ENCODE results near the gene DGKQ. TPM values are rescaled to one million over a fixed set of nuclear protein-coding genes. Genes with fewer than 3 reads are reported as not detected.

DGKQ gene
- total and polyA plus RNA-seq, 2 of the 8 experiments (the other 6 are each of a cell fraction or from before 2014, with no cell fraction given): 7.3 to 9.7 TPM

DNA sequence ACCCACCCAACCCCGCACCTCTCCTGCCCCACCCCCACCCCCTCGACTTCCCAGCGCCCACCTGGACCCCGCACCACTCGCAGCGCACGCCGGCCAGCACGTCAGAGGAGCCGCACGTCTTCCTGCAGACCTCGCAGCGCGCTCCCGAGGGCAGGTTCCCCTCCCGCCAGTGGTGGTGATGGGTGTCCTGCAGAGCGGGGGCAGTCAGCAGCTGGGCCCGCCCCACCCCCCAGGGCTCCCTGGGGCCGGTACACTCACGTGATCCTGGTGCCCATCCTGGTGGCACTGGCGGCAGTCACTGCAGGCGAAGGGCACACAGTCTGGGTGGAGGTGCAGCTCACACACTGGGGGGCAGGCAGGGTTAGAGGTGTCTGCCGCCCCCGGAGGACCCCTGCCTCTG is 5.1 kb downstream of the DGKQ start:
- Histone ChIP-seq H3K79me2 (ENCODE audit: control insufficient read depth in 1 of 2, insufficient read depth in 2 of 2, low read length in 2 of 2) (no peaks in the 10 kb centered on the region), H3K23me2 (ENCODE audit: low read depth, low read length) (peaks cover 12% of the 10 kb centered on the region; the same call in 1 of the 2 replicates), H3K9me3 (ENCODE audit: insufficient read depth in 2 of 2, low read depth in 1 of 2, low read length in 1 of 2) (no peaks in the 10 kb centered on the region), H3K18ac (ENCODE audit: extremely low read depth, low read length) (no peak overlapping the region; the same call in 1 of the 2 replicates), H4K8ac (ENCODE audit: extremely low read depth, insufficient read depth, low read length) (no peak overlapping the region), H2BK20ac (ENCODE audit: low read length) (no peak overlapping the region; the same call in 1 of the 2 replicates), H4K20me1 (replicated peaks in 1 of 2; ENCODE audit: control insufficient read depth in 1 of 2, insufficient read depth in 2 of 2, low read length in 2 of 2) (peaks cover 6 to 21% of the 10 kb centered on the region in 2 experiments), H4K91ac (replicated peaks; ENCODE audit: insufficient read length, low read length) (no peak overlapping the region), H3K4me3 (ENCODE audit: extremely low read depth in 1 of 4, insufficient read depth in 2 of 4, low read depth in 3 of 4, low read length in 4 of 4) (peak overlapping the region in 2 of 4 experiments; percentile 25 to 45; a peak in 3 of 8 replicates), H3K56ac (replicated peaks; ENCODE audit: insufficient read length, low read depth, low read length) (no peak overlapping the region), H3K27me3 (replicated peaks in 1 of 4; ENCODE audit: control insufficient read depth in 3 of 4, extremely low read depth in 1 of 4, insufficient read depth in 3 of 4, low read length in 3 of 4) (peaks cover 9 to 42% (median 29%) of the 10 kb centered on the region in 4 experiments; a peak in 6 of 7 replicates), H3K23ac (ENCODE audit: insufficient read length) (no peak overlapping the region), H3K9ac (replicated peaks in 1 of 4; ENCODE audit: extremely low read depth in 1 of 4, low read depth in 3 of 4, low read length in 3 of 4) (no peak overlapping the region), H2BK5ac (ENCODE audit: low read depth, low read length) (no peak overlapping the region), H3K4ac (replicated peaks; ENCODE audit: insufficient read length, low read depth, low read length) (no peak overlapping the region), H2BK12ac (ENCODE audit: low read depth, low read length) (no peak overlapping the region), H2BK15ac (ENCODE audit: low read length) (no peak overlapping the region), H3K4me2 (ENCODE audit: insufficient read depth in 1 of 2, low read depth in 2 of 2, low read length in 2 of 2) (peak overlapping the region; percentile 61 to 73), H3K14ac (ENCODE audit: insufficient read length) (no peak overlapping the region), H2AFZ (ENCODE audit: low read length) (no peak overlapping the region), H3K27ac (ENCODE audit: low read depth, low read length) (no peak overlapping the region), H4K5ac (ENCODE audit: insufficient read length, low read depth, low read length) (no peak overlapping the region), H3K36me3 (ENCODE audit: control insufficient read depth in 2 of 4, insufficient read depth in 4 of 4, low read length in 3 of 4) (no peaks in the 10 kb centered on the region), H3K4me1 (replicated peaks in 1 of 4; ENCODE audit: control insufficient read depth in 3 of 4, insufficient read depth in 4 of 4, low read length in 3 of 4) (peaks cover 0 to 9% (median 4%) of the 10 kb centered on the region in 4 experiments; a peak in 3 of 7 replicates), H3K79me1 (ENCODE audit: low read depth, low read length) (no peaks in the 10 kb centered on the region), H2BK120ac (replicated peaks; ENCODE audit: low read depth, low read length) (no peak overlapping the region), H2AK5ac (ENCODE audit: low read depth, low read length) (no peak overlapping the region)
- ChIA-PET POLR2A (ENCODE audit: partially characterized antibody) (interaction anchor here (0.7 to 1.3 kb wide), 3 partner anchors 8 to 281 kb away, joined by 3 to 4 read pairs (median 3); partner anchors contain the start of genes GAK and TMEM175), CTCF (ENCODE audit: partially characterized antibody) (interaction anchor here (1.1 to 1.4 kb wide), 2 partner anchors 9 to 19 kb away, joined by 4 read pairs; partner anchors contain the start of gene IDUA)
- DNase-seq (ENCODE audit: low read depth in 1 of 2, low spot score in 2 of 2) (no peak), FAIRE-seq (no peak)
- 36% methylated on average over 11 of the region's 24 CpGs; no CpG with 5 or more reads in 1 of the 2 experiments for WGBS, 2 experiments (ENCODE audit: extremely low coverage in 1 of 2, insufficient coverage in 1 of 2, insufficient read length in 1 of 2, insufficient replicate concordance in 2 of 2, low coverage in 1 of 2, low lambda C conversion rate in 2 of 2, missing lambda C conversion rate in 1 of 2)
- TF ChIP-seq ZNF274 (IDR thresholded peaks at IDR 0.05; ENCODE audit: borderline replicate concordance, extremely low read depth, low read length) (no peak), CEBPB (IDR thresholded peaks at IDR 0.05; ENCODE audit: low read depth, low read length) (no peak), CTBP2 (IDR thresholded peaks at IDR 0.05; ENCODE audit: borderline replicate concordance, insufficient read depth, insufficient read length, low read length) (no peak), EGR1 (IDR thresholded peaks at IDR 0.05; ENCODE audit: borderline replicate concordance, low read depth, low read length) (no peak), CREB1 (IDR thresholded peaks at IDR 0.05) (no peak), HDAC2 (IDR thresholded peaks at IDR 0.05; ENCODE audit: borderline replicate concordance in 1 of 2, low read depth in 2 of 2, low read length in 2 of 2) (no peak), TCF12 (IDR thresholded peaks at IDR 0.05; ENCODE audit: low read depth, low read length) (no peak)
- TF ChIP-seq, protein P1, sequence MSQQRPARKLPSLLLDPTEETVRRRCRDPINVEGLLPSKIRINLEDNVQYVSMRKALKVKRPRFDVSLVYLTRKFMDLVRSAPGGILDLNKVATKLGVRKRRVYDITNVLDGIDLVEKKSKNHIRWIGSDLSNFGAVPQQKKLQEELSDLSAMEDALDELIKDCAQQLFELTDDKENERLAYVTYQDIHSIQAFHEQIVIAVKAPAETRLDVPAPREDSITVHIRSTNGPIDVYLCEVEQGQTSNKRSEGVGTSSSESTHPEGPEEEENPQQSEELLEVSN (IDR thresholded peaks at IDR 0.05): no peak
- TF ChIP-seq, protein P2, sequence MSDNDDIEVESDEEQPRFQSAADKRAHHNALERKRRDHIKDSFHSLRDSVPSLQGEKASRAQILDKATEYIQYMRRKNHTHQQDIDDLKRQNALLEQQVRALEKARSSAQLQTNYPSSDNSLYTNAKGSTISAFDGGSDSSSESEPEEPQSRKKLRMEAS (IDR thresholded peaks at IDR 0.05): no peak
- TF ChIP-seq, protein P3, sequence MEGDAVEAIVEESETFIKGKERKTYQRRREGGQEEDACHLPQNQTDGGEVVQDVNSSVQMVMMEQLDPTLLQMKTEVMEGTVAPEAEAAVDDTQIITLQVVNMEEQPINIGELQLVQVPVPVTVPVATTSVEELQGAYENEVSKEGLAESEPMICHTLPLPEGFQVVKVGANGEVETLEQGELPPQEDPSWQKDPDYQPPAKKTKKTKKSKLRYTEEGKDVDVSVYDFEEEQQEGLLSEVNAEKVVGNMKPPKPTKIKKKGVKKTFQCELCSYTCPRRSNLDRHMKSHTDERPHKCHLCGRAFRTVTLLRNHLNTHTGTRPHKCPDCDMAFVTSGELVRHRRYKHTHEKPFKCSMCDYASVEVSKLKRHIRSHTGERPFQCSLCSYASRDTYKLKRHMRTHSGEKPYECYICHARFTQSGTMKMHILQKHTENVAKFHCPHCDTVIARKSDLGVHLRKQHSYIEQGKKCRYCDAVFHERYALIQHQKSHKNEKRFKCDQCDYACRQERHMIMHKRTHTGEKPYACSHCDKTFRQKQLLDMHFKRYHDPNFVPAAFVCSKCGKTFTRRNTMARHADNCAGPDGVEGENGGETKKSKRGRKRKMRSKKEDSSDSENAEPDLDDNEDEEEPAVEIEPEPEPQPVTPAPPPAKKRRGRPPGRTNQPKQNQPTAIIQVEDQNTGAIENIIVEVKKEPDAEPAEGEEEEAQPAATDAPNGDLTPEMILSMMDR (IDR thresholded peaks at IDR 0.05; ENCODE audit: control extremely low read depth in 1 of 3, insufficient read depth in 1 of 3, low read depth in 1 of 3, low read length in 3 of 3): no peak

Data from H1 (cell line).